HCEC 1CT (cell line): Measurements from ENCODE around the gene SNX32.

Experiments used
- DNase-seq: peaks from one replicate; pipeline ENCODE4 v3.0.0-alpha.2; 2017

SNX32 gene

GRCh38 chr11:65869643-65870306 is 36.0 kb downstream of the SNX32 start:
- DNase-seq, result no peak

GRCh38 chr11:65870307-65870658 is 36.5 kb downstream of the SNX32 start:
- DNase-seq, result no peak

DNA sequence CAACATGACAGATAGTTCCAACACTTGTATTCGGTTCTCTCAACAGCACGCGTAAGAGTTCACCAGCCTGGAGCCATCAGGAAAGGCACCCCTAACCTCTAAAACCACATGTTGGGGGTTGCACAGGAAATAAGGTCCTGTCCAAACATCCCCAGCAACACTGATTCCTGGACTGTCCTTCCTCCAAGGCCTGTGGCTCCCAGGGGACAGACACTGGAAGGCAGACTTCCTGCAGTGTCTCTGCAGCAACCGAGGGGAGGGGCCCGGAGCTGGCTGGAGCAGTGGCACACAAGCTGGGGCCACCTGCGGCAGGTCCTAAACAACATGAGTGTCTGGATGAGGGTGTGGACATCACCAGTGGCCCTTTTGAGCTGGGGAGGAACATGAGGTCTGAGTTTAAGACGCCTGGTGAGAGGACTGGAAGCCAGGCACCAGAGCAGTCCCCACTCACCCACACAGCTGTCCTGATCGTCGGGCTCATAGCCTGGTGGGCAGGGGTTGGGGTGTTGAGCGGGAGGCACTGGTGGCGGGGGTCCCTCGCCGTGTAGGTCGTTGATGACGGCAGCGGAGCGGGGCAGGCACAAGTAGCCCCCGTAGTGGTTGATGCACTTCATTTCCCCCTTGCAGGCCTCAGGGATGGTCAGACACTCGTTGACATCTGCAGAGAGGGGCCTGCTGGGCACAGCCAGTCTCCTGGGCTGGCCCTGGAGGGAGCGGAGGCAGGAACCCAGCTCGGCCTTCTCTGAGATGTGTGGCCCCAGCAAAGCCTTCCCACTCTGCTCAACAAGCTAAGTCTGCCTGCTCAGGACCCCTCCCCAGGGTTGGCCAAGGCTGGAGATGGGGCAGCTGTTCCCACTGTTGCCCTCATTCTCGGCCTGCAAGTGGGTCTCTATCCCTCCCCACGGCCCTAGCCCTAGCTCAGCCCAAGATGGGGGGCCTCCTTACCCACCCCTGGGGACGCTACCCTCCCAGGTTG is 37.2 kb downstream of the SNX32 start:
- DNase-seq, result no peak

- peak; percentile 40 for DNase-seq
Measured at GRCh38 chr11:65871811-65872548, 38.2 kb downstream of the SNX32 start.

DNA sequence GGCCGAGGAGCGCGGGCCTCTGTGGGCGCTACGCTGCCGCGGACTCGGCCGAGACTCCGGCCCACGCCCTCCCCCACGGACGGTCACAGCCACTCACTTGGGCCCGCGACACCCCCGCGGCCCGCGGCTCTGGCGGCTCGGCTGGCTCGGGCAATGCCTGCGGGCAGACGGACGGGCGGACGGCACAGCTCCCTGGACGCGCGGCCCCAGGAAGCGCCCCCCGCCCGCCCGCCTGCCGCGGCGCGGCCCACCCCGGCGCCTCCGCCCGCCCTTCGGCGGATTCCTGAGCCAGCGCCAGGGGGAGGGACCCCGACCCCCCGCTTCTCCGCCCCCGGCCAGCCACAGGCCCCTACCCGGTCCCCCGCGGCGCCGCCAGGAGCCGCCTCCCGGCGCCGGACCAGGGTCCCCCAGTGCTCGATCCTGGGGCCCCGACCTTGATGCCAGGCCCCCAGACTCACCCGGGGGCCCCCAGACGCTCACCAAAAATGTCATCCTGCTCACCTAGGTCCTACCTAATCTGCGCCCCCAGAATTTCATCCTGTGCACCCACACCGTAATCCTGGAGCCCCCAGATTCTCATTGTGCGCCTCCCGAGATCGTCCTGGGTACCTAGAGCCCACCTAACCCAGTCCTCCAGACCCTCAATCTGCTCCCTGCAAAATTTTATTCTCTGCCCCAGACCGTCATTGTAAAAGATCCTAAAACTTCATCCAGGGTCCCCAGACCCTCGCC is 39.0 kb downstream of the SNX32 start, which contains the start of gene EFEMP2:
Gene EFEMP2 (minus strand): TSS at position 215 of the 732 bp plus-strand sequence. CDS start 446 bp downstream, outside the sequence.
- no peak for DNase-seq

DNA sequence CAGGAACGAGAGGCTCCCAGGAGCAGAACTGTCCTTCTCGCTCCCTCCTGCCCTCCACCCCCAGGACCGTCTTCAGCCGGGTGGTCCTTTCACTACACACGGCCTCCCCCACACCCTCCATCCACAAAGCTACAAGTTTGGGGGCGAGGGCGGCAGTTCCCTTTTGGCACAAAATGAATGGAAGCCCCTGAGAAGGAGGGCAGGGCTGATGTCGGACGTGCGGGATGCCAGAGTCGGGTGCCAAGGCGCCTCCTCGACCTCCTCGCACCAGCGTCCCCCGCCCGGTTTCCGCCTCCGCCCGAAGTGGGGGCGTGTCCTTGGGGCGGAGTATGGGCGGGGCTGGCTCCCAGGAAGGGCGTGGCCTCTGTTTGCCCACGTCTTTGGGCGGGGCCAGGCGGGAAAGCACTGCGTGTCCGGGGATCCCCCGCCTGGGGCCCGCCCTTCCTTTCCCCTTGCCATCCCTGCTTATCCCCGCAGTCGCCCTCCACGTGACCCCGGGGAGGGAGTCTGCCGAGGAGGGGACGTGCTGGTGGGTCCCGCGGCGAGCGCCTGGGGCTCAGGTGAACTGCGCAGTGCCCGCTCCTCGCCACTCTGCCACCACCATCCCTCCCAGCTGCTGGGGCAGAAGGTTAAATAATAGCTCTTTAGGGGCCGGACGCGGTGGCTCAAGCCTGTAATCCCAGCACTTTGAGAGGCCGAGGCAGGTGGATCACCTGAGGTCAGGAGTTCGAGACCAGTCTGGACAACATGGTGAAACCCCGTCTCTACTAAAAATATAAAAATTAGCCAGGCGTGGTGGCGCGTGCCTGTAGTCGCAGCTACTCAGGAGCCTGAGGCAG is 39.8 kb downstream of the SNX32 start:
- peak; percentile 91 for DNase-seq

DNA sequence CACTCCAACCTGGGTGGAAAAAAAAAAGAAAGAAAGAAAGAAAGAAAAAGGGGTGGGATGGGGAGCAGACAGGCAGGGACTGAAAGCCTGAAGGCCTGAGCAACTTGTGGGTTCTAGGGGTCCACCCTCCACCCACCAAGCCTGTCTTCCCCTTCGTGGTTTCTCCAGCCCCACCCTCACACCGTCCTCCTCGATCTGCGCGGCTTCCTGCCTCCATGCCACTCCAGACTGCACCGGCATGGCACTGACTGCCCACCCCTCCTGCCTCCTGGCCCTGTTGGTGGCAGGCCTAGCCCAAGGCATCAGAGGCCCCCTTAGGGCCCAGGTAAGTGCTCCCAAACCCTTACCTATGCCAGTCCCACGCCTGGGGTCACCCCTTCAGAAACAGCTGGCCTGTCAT is 45.9 kb downstream of the SNX32 start, which contains the start of gene CTSW:
Gene CTSW (plus strand): TSS at position 221 of the 400 bp plus-strand sequence. CDS start 18 bp downstream, at position 239.
- no peak for DNase-seq

GRCh38 chr11:65880027-65880426 is 46.3 kb downstream of the SNX32 start:
- no peak for DNase-seq

- DNase-seq, result no peak
Measured at GRCh38 chr11:65880844-65881421, 47.2 kb downstream of the SNX32 start.

DNA sequence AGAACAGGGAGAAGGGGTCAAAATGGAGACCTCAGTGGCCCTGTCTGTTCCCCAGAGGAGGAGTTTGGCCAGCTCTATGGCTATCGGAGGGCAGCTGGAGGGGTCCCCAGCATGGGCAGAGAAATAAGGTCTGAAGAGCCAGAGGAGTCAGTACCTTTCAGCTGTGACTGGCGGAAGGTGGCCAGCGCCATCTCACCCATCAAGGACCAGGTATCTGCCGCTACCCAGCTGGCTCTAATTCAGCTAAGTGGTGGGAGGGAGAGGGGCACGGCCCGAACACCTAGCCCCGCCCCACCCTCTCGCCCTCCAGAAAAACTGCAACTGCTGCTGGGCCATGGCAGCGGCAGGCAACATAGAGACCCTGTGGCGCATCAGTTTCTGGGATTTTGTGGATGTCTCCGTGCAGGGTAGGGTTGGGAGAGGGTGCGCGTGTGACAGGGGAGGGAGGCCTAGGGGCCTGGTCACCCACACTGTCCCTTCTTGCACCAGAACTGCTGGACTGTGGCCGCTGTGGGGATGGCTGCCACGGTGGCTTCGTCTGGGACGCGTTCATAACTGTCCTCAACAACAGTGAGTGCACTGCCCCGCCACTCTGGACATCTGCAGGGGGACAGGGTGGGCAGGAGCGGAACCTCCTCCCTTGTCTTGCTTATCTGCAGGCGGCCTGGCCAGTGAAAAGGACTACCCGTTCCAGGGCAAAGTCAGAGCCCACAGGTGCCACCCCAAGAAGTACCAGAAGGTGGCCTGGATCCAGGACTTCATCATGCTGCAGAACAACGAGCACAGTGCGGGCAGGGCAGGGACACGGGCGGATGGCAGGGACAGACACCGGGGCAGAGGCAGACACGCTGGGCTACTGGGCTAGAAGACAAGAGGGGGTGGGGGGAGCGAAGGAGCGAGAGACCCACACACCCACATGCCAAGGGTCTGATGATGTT is 48.6 kb downstream of the SNX32 start:
- DNase-seq, result no peak

DNA sequence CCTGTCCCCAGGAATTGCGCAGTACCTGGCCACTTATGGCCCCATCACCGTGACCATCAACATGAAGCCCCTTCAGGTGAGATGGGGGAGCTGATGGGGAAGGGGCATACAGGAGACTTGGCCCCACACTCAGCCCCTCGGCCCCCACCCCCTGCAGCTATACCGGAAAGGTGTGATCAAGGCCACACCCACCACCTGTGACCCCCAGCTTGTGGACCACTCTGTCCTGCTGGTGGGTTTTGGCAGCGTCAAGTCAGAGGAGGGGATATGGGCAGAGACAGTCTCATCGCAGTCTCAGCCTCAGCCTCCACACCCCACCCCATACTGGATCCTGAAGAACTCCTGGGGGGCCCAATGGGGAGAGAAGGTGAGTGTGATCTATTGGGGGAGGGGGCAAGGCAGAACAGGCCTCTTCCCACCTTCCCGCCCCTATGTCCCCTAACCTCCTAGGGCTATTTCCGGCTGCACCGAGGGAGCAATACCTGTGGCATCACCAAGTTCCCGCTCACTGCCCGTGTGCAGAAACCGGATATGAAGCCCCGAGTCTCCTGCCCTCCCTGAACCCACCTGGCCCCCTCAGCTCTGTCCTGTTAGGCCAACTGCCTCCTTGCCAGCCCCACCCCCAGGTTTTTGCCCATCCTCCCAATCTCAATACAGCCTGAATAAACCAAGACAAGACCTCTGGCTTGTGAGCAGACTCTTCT is 49.4 kb downstream of the SNX32 start:
- DNase-seq, result no peak

- DNase-seq, result no peak
Measured at GRCh38 chr11:65883786-65884715, 50.3 kb downstream of the SNX32 start.

DNA sequence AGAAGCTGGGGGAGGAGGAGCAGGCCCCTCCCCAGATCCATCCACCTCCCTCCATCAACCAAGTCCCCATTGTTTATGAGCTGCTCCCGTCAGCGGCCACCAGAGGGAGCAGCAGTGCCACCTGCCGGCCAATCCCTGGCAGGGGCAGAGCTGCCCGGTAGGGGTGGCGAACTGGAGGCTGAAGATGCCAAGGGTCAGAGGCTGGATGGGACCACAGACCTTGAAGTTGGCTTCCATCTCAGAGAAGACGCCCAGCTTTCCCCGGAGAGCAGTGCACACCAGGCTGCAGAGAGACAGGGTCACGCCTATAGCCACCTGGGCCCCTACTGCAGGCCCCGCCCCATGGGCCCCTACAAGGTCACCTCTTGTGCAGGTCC is 50.9 kb downstream of the SNX32 start:
- peak; percentile 58 for DNase-seq

- DNase-seq, result no peak
Measured at GRCh38 chr11:65885231-65885630, 51.5 kb downstream of the SNX32 start.

DNA sequence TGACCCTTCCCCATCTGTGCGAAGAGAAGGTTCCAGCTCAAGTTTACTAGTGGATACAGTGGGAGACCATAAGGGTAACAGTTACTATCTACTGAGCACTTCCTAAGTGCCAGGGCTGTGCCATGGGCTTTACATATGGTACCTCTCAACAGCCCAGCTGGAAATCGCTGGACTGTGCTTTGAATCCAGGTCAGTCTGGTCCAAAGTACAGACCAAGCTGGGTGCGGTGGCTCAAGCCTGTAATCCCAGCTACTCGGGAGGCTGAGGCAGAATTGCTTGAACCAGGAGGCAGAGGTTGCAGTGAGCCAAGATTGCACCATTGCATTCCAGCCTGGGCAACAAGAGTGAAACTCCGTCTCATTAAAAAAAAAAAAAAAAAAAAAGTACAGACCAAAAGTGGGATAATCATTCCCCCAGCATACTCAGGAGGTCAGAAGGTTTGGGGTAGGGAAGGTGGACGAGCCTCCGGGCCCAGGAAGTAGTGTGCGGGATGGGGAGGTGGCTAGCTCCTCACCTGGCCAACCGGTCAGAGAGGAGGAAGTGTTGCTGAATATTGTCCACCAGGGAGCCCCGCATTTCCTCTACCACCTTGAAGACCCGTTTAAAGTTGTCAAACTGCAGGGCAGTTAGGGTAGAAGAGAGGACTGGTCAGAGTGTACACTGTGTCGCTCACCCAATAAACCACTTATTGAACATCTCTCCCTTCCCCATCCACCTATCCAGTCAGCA is 52.2 kb downstream of the SNX32 start:
- no peak for DNase-seq

- DNase-seq, result no peak
Measured at GRCh38 chr11:65886826-65887722, 53.3 kb downstream of the SNX32 start.
